NOMO-1 treated with DMSO at 0.1 percent for 48 hours (cell line): Measurements from ENCODE around the gene MIA2.

Source experiments
- DNase-seq: peaks from one replicate; lab custom pipeline; 2025; ENCODE audit not compliant: unreplicated experiment; lab: John Stamatoyannopoulos, UW

MIA2 gene

GRCh38 chr14:39383026-39383660 lies 149.4 kb downstream of the MIA2 start:
- DNase-seq: no peak

GRCh38 chr14:39383741-39384140 lies 150.0 kb downstream of the MIA2 start:
- no peak for DNase-seq

GRCh38 chr14:39384177-39384576 lies 150.5 kb downstream of the MIA2 start:
- DNase-seq: no peak

- DNase-seq: no peak
These were observed 159.6 kb downstream of the MIA2 start for GRCh38 chr14:39393289-39393688.

GRCh38 chr14:39395555-39396254 lies 162.0 kb downstream of the MIA2 start:
- DNase-seq: no peak

- no peak for DNase-seq
These were observed 162.7 kb downstream of the MIA2 start for GRCh38 chr14:39396448-39396847.

- no peak for DNase-seq
These were observed 164.7 kb downstream of the MIA2 start for GRCh38 chr14:39398382-39398781.

GRCh38 chr14:39406560-39406959 lies 172.8 kb downstream of the MIA2 start:
- no peak for DNase-seq

GRCh38 chr14:39416072-39416471 lies 182.4 kb downstream of the MIA2 start:
- no peak for DNase-seq

GRCh38 chr14:39417014-39417413 lies 183.3 kb downstream of the MIA2 start:
- DNase-seq: no peak

GRCh38 chr14:39419272-39419671 lies 185.6 kb downstream of the MIA2 start:
- no peak for DNase-seq

GRCh38 chr14:39422243-39422642 lies 188.5 kb downstream of the MIA2 start:
- no peak for DNase-seq

GRCh38 chr14:39423793-39424192 lies 190.1 kb downstream of the MIA2 start:
- no peak for DNase-seq

GRCh38 chr14:39425947-39426346 lies 192.2 kb downstream of the MIA2 start:
- DNase-seq: no peak

GRCh38 chr14:39426605-39427004 lies 192.9 kb downstream of the MIA2 start:
- DNase-seq: peak; percentile 24

GRCh38 chr14:39428118-39428517 lies 194.4 kb downstream of the MIA2 start:
- no peak for DNase-seq

- DNase-seq: peak; percentile 36
These were observed 197.2 kb downstream of the MIA2 start for GRCh38 chr14:39430762-39431415.

GRCh38 chr14:39431416-39432178 lies 197.9 kb downstream of the MIA2 start:
- DNase-seq: peak; percentile 30

GRCh38 chr14:39432179-39432618 lies 198.5 kb downstream of the MIA2 start, which contains the start of gene FBXO33:
FBXO33 (minus strand) TSS chr14:39432433; CDS start chr14:39432162, 271 bp downstream.
- DNase-seq: peak; percentile 99

GRCh38 chr14:39432619-39433451 lies 199.1 kb downstream of the MIA2 start:
- DNase-seq: peak; percentile 99
